HG03097 (cell line): ENCODE data around the gene LSAMP.
"Not testable (repeated sequence)": the region's sequence is repeated elsewhere in the genome, so short reads cannot be mapped to it uniquely, and the experiment has no call there.

Experiments
- ATAC-seq: cut with Tn5 transposase; IDR thresholded peaks from one replicate; pipeline ENCODE4 v1.9.1; 2021; ENCODE audit not compliant: unreplicated experiment, low FRiP score

Gene LSAMP

DNA sequence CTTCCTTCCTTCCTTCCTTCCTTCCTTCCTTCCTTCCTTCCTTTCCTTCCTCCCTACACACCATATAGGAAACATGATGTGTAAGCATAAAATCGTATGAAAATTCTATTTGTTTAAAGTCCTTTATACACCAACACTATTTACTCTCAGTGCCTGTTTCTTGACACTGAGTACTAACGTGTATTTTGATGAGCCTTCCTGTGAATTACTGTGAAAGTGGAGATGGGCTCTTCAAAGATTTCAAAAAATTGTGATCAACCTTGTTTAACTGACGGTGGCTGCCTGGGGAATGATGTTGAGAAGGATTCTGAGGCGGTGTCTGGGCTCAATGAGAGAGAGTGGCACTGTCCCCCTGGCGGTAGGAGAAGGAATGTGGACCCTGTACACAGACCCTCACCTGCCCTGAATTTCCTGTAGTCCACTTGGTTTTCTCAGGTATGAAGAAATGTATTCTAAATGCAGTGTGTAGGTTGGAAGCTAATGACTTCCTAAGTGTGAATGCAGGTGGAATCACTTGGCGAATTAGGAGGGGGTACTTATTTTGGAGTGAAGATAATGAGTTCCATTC lies 584.0 kb downstream of the LSAMP start:
- no peak for ATAC-seq

DNA sequence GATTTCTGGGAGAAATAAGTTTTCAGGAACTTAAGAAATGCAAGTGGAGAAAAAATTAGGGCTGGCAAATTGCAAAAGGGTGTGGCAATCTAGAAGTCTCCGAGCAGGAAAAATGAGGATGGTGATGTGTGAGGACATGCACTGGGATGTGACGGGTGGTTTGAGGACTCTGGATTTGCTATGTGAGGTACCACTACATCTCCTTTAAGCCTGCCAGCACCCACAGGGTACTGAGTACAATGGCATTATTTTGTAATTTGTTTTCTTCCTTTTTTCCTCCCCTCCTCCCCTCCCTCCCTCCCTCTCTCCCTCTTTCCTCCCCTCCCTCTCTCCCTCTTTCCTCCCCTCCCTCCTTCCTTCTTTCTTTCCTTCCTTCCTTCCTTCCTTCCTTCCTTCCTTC lies 584.5 kb downstream of the LSAMP start:
- no peak for ATAC-seq

- ATAC-seq, result no peak
These were observed 586.1 kb downstream of the LSAMP start for GRCh38 chr3:115859002-115859807.

DNA sequence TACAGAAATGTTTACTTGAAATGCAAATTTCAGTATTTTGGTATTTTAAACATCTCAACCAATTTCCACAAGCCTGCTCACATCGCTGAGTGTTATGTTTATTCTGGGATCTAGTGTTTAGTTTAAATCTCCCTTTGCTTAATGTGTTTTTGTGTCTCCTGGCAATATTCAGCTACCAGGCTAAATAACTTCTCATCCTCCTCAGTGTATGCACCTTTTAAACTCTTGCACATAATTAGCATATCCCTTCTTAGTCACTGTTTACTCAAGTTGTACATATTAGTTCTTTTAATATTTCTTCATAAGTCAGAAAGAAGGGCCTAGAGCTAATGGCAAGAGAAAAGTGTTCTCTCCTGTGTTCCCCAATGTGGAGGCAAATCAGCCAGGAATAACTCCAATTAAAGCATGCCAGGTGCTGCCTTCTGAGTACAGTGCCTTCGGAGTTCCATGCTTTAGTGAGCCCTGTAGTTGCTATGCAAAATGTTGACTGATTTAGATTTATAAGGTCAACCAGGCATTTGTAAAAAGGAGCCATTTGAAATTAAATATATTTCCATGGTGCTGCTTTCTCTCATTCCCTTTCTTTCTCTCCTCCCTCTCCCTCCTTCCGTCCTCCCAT lies 587.7 kb downstream of the LSAMP start:
- no peak for ATAC-seq

DNA sequence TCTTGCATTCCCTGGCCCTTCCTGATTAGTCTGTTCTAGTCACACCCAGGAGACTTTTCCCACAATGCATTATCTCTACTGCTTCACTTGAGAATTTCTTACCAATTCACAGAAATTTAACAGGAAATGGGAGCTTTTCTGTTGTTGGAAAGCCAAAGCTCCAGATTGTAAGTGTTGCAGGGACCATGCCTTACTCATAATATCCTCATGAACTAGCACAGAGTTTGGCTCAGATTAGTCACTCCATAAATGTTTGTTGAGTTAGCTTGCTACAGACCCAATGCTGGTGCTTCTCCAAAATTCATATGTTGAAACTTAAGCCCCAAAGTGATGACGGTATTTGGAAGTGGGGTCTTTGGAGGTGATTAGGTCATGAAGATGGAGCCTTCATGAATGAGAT lies 589.4 kb downstream of the LSAMP start:
- ATAC-seq, result no peak

GRCh38 chr3:115853104-115853503 lies 592.2 kb downstream of the LSAMP start:
- no peak for ATAC-seq

DNA sequence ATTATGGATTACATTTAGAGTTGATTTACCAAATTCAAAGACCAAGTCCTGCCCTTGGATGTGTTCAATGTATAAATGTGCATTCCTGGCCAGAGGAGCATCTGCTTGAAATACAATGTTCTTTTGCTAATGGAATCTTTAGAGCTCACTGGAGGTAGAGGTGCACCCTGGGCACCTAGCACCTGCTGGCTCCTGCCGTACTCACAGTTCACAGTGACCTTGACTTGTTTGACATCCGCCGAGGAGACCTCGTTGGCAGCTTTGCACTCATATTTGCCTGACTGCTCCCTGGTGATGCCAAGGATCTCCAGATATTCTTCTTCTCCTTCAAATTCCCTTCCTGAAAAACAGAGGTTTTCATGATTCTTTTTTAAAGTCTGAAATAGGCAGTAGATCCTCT lies 593.0 kb downstream of the LSAMP start:
- ATAC-seq, result no peak

DNA sequence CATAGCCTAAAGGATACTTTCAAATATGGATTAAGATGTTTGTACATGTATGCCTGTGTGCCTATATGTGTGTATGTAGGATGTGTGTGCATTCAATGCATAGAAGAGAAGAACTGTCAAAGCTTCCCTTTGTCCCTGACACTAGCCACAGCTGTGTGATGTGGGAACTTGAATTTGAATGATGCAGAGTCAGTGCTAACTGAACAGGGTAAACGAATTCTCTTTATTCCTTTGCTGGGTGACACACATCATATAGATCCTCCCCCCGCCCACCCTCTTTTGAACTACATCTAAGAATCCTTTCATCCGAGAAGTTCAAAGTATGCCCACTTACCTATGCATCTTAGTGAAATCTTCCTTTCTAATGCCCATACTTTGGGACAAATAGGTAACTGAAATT lies 593.7 kb downstream of the LSAMP start:
- ATAC-seq, result no peak

DNA sequence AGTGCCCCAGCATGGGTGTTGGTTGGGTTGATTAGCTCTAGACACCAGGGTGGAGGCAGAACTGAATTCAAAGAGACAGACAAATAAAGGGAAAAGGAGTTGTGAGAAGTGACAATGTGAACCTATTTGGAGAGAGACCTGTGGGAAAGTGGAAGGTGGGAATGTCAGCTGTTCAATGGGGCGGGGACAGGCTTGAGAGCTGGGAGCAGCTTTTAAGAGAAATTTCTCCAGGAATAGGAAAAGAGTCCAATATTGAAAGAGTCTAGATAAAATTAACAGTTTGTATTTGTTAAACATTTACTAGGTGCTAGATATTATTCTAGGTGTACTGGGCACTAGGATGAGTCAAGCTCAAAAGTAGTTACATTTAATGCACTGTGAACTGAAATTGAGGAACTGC lies 596.6 kb downstream of the LSAMP start:
- no peak for ATAC-seq

DNA sequence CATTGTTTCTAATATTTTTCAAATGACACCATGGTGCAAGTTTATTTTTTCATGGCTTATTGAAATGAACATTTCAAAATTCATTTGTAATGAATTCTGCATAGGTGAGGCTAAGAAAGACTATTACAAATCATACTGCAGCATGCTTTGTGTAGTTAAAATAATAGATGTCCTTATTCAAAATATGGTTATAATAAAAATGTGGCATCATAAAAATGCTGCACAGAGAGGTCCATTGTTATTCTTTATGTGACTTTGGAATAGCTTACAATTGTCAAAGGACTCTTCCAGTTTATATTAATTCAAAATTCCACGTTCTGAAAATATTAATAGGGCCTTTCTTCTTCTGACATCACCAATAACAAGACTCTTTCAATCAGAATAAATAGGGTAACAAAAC lies 599.3 kb downstream of the LSAMP start:
- no peak for ATAC-seq

DNA sequence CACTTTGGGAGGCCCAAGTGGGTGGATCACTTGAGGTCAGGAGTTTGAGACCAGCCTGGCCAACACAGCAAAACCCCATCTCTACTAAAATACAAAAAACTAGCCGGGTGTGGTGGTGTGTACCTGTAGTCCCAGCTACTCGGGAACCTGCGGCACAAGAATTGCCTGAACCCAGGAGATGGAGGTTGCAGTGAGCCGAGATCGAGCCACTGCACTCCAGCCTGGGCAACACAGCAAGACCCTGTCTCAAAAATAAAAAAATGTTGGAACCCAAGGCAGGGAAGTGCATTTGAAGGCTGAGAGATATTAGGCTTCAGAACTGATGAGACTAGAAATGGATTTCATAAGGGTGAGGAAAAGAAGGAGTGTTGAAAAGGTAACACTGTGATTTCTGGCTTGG lies 600.6 kb downstream of the LSAMP start:
- ATAC-seq, result not testable (repeated sequence)

- no peak for ATAC-seq
These were observed 602.1 kb downstream of the LSAMP start for GRCh38 chr3:115843206-115843605.

DNA sequence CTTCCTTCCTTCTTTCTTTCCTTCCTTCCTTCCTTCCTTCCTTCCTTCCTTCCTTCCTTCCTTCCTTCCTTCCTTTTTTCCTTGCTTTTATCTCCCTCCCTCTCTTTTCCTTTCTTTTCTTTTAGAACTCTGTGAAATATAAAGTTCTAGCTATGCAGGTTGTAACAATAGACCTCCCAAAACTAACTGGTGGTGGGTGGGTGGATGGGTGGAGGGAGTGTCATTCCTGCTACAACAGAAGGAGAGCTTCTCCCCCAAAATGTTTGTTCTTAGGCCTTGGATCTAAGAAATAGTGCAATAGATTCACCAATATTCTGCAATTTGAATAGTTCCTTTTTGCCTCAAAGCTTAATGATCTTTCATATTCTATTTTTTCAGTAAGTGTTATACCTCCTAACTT lies 606.0 kb downstream of the LSAMP start:
- no peak for ATAC-seq

- no peak for ATAC-seq
These were observed 606.5 kb downstream of the LSAMP start for GRCh38 chr3:115838786-115839185.

DNA sequence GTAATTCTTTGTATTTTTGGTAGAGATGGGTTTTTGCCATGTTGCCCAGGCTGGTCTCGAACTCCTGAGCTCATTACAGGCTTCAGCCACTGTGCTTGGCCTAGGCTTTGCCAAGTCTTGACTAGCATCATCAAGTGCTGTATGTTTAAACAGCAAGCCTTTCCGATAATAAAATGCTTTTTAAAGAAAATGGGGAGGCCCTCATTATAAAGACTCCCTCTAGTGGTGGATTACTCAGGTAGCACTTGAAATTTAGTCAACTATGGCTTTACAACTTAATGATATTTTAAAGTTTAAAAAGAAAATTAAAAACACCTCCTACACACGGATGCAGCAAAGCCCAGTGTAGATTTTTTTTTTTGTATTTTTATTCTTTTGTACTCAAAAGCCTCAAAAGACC lies 608.3 kb downstream of the LSAMP start:
- ATAC-seq, result no peak

DNA sequence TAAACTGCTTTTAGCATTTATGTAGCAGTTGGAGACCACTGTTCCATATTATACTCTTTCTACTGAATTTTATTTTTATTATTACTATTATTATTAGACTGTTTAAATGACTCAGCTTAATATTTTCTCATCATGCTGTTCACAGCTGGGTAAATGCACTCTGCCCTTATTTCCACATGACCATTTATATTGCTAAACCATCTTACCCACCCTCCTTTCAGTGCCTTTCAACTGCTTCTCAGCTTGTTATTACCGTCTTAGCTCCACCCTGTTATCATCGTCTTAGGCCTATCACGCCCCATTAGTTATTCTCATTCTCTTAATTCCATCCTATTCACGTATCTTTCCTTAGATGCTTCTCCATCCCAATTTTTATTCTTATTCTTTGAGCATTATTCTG lies 609.3 kb downstream of the LSAMP start:
- no peak for ATAC-seq

DNA sequence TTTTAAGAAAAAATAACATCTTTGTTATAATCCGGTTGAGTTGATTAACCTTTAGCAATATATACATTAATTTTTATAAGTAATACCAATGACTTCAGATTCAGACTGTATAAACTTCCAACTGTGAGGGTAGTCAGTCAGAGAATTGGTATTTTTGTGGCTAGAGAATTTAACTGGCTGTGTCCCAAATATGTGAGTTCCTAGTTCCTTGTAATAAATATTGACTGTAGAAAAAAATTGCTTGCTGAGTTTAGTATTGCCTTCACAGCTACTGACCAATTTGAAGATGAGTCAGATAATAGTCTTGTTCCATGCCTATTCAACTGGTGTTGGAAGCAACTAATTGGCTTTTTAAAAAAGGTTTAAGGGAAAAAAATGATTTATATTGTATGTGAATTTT lies 611.2 kb downstream of the LSAMP start:
- no peak for ATAC-seq

DNA sequence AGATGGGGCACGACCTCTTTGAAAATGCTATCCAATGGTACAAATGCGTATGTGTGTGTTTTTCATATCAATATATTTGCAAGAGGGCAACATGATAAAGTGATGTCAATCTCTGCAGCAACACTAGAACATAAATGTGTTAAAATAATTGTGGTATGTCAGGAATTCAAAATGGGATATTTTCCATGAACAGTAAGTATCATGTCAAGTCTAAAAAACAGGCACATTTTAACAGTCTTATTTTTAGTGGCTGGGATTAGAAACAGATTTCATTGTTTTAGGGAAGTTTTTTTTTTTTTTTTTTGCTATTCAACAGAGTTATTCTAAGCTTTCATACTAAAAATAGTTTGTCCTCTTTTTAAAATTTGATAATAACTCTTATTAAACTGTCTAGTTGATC lies 612.2 kb downstream of the LSAMP start:
- ATAC-seq, result no peak

DNA sequence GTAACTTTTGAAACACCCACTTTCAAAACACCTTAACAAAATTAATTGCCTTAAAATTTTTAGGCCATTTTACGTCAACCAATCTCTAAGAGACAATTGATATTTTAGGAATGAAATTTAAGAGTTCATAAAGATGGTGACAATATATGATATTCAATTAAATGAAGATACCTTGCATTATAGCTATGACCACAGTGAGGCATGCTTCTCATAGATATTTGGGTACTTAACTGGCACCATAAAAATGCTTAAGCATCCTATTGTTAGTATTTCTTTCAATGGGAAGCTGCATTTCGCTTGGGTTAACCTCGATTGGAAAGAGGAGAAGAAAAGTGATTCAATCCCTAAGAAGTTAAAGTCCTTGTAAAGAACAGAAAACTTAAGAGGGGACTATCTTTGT lies 613.0 kb downstream of the LSAMP start:
- no peak for ATAC-seq

DNA sequence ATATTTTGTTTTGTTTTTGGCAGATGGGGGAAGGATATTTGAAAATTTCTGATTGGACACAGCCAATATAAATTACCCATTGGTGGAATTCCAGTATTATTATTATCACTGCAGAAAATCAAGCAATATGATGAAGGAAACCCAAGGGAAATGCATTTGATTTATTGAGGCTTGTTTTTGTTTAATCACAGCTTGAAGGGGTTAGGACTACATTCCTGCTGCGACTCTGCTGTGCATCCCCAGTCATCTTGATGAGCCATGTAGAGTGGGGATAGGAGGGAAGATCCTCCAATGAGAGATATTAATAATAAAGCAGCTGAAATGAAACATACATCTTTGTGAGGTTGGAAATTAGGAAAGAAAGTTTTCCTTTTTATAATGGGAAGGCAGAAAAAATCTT lies 613.4 kb downstream of the LSAMP start:
- no peak for ATAC-seq

DNA sequence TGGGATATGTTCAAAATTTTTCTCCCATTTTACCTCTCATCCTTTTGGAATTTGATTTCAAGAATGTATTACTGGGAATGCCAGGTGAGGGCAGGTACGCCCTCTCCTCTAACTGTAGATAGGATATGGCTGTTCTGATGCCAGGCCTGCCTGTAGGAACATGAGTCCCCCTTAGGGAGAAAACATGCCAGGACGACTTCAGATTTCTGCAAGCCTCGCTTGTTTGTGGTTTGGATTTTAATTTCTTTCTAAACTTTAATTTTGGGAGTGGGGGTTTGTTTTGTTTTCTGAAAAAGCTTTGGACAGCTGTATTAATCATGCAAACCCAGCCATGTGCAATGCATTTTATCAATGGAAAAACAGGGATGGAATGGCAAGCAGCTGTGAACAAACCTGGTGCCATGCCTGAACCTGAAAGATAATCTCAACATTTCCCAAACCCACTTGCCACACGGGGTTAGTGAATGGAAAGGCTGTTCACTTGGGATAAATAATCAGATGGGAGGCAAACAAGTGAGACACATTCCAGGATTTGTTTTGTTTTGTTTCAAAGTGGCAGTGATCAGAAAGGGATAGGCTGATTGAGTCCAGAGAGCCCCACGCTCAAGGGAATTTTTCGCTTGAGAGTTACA lies 614.4 kb downstream of the LSAMP start:
- no peak for ATAC-seq

DNA sequence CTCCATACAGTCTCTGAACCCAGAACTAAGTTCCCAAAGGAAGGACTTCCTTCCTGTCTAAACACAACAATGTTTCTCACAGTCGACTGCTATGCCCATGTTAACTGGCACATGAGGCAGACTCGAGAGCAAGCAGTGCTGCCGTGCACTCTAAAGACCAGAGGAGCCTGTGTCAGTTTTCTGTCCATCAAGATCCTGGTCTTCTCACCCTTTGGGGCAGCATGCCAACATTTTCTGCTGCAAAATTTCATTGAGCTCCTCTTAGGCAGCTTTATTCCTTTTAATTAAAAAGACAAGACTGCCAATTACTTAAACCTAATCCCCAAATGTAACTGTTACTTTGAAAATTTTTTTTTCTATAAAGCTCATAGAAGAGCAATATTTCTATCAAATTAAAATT lies 616.9 kb downstream of the LSAMP start:
- ATAC-seq, result no peak
